Tibial nerve (tissue), 4 donors: ENCODE results near the gene GCA. TPM values are rescaled to one million over a fixed set of nuclear protein-coding genes. Genes with fewer than 3 reads are reported as not detected.
A peak's percentile ranks its signal among the peaks of the same experiment; 100 is the strongest.

ENCODE experiments used
- DNase-seq, 2 donors: peaks; one replicate each; pipeline ENCODE4 v3.0.0-alpha.2; 2019; ENCODE audit warnings: low spot score in 2 of 2
- H3K27ac ChIP-seq, 4 donors: fragments of 200-600 bp; sonication (generic) in 3 of 4; one replicate each; pipeline ENCODE4 v1.5.1; 2017 to 2019; ENCODE audit warnings: mild to moderate bottlenecking in 1 of 4
- H3K27me3 ChIP-seq, 2 donors: fragments of 200-600 bp; sonication (generic) in 1 of 2; one replicate each; pipeline versions ENCODE4 v1.5.1 to v1.6.0; 2017 to 2019
- H3K36me3 ChIP-seq, 3 donors: fragments of 200-600 bp; sonication (generic); one replicate each; pipeline ENCODE4 v1.5.1; 2018 to 2019
- H3K4me1 ChIP-seq, 4 donors: fragments of 200-600 bp; sonication (generic) in 3 of 4; one replicate each; pipeline ENCODE4 v1.5.1; 2017 to 2019
- H3K4me3 ChIP-seq, 4 donors: fragments of 200-600 bp; sonication (generic) in 3 of 4; one replicate each; pipeline ENCODE4 v1.5.1; 2017 to 2019; ENCODE audit warnings: mild to moderate bottlenecking in 1 of 4, moderate library complexity in 1 of 4
- H3K9me3 ChIP-seq, 4 donors: fragments of 200-600 bp; sonication (generic) in 3 of 4; one replicate each; pipeline ENCODE4 v1.5.1; 2017 to 2019
- EP300 ChIP-seq, 2 donors: sonication (generic); formaldehyde crosslinking; IDR thresholded peaks; one replicate each; pipeline ENCODE4 v1.6.1; 2017; ENCODE audit warnings: antibody characterized with exemption in 2 of 2, mild to moderate bottlenecking in 1 of 2
- POLR2A ChIP-seq, 2 donors: fragments of 450-650 bp; IDR thresholded peaks; one replicate each; pipeline ENCODE4 v1.6.1; 2017; ENCODE audit warnings: antibody characterized with exemption in 2 of 2, mild to moderate bottlenecking in 2 of 2, moderate library complexity in 2 of 2
- WGBS, 2 donors: methylation state at CpG; one replicate each; pipeline ENCODE4 v1.1.5; 2018; 5-methylcytosine and 5-hydroxymethylcytosine counted together
- total RNA-seq, 4 donors: library from RNA; depleted of rRNA; stranded (reverse); fragments of >200 nt; gene quantifications; one replicate each; pipeline ENCODE4 v1.1.0, GENCODE V29; 2016
- TF ChIP-seq, protein P1 (sequence below), 5 experiments: fragments of 200-600 bp in 3 of 5; fragments of 450-650 bp in 2 of 5; sonication (generic) in 3 of 5; IDR thresholded peaks; one replicate each; pipeline ENCODE4 v1.5.1; 2016 to 2019; ENCODE audit warnings: antibody characterized with exemption in 5 of 5, mild to moderate bottlenecking in 3 of 5, moderate library complexity in 2 of 5

The GCA gene
- total RNA-seq, 4 donors from 2014 or later, result 13.5 to 32.2 (median 21.1) TPM

DNA sequence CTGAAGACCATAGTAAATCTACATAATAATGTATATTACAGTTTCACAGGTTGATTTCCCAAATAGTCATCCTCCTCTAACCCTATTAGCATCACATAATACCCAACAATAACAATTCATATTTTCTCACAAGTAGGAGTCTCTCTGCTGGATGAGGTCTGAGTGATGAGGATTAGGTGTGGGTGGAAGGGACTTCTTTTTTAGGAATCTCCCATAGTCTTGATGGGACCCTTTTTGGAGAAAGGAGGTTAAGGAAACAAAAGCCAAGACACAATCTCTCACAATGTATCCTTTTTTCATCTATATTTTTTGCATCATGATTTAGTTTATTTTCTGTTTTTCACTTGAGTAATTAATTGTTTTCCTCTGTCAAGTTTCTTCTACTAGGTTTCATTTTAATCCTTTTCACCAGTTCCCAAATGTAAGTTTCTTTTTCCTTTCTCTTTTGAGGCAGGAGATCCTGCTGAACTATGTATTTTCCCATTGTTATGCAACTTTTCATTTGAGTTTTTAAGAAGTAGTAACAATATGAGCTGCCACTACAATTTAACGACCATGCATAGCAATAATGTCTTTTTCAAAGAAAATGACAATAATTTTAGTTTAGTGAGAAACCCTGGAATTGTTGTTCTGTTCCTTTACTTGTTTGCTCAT is 22.9 kb upstream of the GCA start:
- WGBS, 2 donors, result 36 to 52% methylated on average over 1 of the region's 1 CpG
- no peak for DNase-seq
- H3K36me3 ChIP-seq, result no peaks in the 10 kb centered on the region

DNA sequence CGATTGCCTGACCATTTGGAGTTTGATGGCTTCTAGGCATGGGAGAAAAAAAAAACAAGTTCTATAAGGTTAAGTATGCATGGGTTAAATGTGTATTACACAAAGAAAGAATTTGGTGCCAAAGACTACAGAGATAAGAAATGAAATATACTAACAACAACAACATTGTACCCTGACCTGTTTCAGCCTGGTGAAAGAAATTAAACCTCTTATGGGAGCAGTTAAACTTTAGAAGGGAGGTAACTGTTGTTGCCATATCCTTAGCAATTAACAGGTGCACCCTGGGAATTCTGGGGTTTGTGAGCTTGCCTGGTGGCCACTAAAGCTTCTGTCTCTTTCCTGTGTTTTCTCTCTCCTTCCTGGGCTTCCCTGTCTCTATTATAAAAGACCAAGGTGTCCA is 19.0 kb upstream of the GCA start:
- no peak overlapping the region for H3K4me3 ChIP-seq
- WGBS, 2 donors, result 81 to 95% methylated on average over 1 of the region's 1 CpG
- H3K36me3 ChIP-seq, result peaks cover 0 to 6% (median 0%) of the 10 kb centered on the region in 3 donors

More for the DNA sequence above, 22.9 kb upstream of the GCA start:
- no peak overlapping the region for H3K4me3 ChIP-seq
- H3K27ac ChIP-seq, result no peak overlapping the region
- no peaks in the 10 kb centered on the region for H3K9me3 ChIP-seq
- peaks cover 0 to 38% (median 10%) of the 10 kb centered on the region in 4 donors for H3K4me1 ChIP-seq
- no peaks in the 10 kb centered on the region for H3K27me3 ChIP-seq
- TF ChIP-seq POLR2A (IDR thresholded peaks at IDR 0.05) (no peak), EP300 (IDR thresholded peaks at IDR 0.05) (no peak)
- TF ChIP-seq, protein P1, sequence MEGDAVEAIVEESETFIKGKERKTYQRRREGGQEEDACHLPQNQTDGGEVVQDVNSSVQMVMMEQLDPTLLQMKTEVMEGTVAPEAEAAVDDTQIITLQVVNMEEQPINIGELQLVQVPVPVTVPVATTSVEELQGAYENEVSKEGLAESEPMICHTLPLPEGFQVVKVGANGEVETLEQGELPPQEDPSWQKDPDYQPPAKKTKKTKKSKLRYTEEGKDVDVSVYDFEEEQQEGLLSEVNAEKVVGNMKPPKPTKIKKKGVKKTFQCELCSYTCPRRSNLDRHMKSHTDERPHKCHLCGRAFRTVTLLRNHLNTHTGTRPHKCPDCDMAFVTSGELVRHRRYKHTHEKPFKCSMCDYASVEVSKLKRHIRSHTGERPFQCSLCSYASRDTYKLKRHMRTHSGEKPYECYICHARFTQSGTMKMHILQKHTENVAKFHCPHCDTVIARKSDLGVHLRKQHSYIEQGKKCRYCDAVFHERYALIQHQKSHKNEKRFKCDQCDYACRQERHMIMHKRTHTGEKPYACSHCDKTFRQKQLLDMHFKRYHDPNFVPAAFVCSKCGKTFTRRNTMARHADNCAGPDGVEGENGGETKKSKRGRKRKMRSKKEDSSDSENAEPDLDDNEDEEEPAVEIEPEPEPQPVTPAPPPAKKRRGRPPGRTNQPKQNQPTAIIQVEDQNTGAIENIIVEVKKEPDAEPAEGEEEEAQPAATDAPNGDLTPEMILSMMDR (IDR thresholded peaks at IDR 0.05), result no peak

DNA sequence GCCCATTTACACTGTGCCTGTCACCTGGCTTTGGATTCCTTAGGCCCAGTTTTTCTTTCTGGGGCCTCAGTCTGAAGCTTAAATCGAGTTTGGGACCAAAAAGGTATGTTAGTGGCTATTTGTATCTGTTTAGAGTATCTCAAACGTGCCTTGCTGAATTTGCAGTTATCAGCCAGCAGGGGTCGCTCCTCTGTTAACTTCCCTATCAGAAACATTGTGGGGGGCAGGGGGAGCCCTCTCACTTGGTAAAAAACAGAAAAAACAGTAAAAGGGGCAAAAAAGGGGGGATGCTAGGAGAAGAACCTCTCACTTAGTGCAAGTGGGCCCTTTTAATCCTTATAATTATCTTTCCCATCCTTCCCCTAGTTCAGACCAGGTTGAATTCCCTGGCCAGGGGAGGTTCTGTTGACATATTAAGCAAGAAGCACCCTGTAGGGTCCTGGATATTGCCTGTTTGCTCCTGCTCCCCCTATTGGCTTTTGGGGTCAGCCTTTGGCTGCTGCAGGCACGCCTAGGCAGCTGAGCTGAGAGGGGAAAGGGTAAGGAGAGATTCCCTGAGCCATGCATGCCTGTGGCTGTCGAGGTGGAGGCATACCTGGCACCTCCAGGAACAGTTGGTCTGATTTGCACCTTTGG is 16.7 kb upstream of the GCA start:
- H3K4me1 ChIP-seq, result no peaks in the 10 kb centered on the region
- DNase-seq, result no peak
- WGBS, 2 donors, result 59 to 60% methylated on average over 5 of the region's 5 CpGs
- no peaks in the 10 kb centered on the region for H3K9me3 ChIP-seq
- no peak overlapping the region for H3K4me3 ChIP-seq
- no peak overlapping the region for H3K27ac ChIP-seq
- H3K27me3 ChIP-seq, result no peaks in the 10 kb centered on the region
- peaks cover 0 to 6% (median 0%) of the 10 kb centered on the region in 3 donors for H3K36me3 ChIP-seq
- no peak for TF ChIP-seq EP300 (IDR thresholded peaks at IDR 0.05)
- TF ChIP-seq POLR2A (IDR thresholded peaks at IDR 0.05), result no peak
- TF ChIP-seq, protein P1 (IDR thresholded peaks at IDR 0.05), result peak in 2 of 5 experiments; percentile 16 to 28

More for the DNA sequence above, 19.0 kb upstream of the GCA start:
- H3K4me1 ChIP-seq, result peaks cover 0 to 16% (median 2%) of the 10 kb centered on the region in 4 donors
- H3K27me3 ChIP-seq, result no peaks in the 10 kb centered on the region
- no peak for TF ChIP-seq POLR2A (IDR thresholded peaks at IDR 0.05)
- TF ChIP-seq, protein P1 (IDR thresholded peaks at IDR 0.05), result no peak
- no peak for TF ChIP-seq EP300 (IDR thresholded peaks at IDR 0.05)
- no peak for DNase-seq
- no peak overlapping the region for H3K27ac ChIP-seq
- H3K9me3 ChIP-seq, result no peaks in the 10 kb centered on the region

DNA sequence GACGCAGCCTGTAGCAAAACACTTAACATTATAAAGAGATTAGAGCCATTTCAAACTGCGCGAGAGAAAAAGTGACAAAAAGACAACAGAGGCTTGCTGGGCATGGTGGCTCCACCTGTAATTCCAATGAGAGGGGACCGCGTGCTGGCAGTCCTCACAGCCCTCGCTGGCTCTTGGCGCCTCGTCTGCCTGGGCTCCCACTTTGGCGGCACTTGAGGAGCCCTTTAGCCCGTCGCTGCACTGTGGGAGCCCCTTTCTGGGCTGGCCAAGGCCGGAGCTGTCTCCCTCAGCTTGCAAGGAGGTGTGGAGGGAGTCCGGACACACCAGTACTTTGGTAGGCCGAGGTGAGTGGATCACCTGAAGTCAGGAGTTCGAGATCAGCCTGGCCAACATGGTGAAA is 16.1 kb upstream of the GCA start:
- Histone ChIP-seq H3K27me3 (no peaks in the 10 kb centered on the region), H3K36me3 (peaks cover 0 to 6% (median 0%) of the 10 kb centered on the region in 3 donors), H3K9me3 (no peaks in the 10 kb centered on the region), H3K4me1 (no peaks in the 10 kb centered on the region), H3K4me3 (no peak overlapping the region), H3K27ac (no peak overlapping the region)
- DNase-seq, result no peak
- 94 to 97% methylated on average over 15 of the region's 15 CpGs for WGBS, 2 donors
- TF ChIP-seq POLR2A (IDR thresholded peaks at IDR 0.05), result no peak
- TF ChIP-seq, protein P1 (IDR thresholded peaks at IDR 0.05), result no peak
- no peak for TF ChIP-seq EP300 (IDR thresholded peaks at IDR 0.05)
